ENCODE results near the gene RASAL1. TPM values are rescaled to one million over a fixed set of nuclear protein-coding genes. Genes with fewer than 3 reads are reported as not detected.

The RASAL1 gene
- total and polyA plus RNA-seq, 3 experiments from 2014 or later, result 0.45 to 0.72 (median 0.51) TPM

DNA sequence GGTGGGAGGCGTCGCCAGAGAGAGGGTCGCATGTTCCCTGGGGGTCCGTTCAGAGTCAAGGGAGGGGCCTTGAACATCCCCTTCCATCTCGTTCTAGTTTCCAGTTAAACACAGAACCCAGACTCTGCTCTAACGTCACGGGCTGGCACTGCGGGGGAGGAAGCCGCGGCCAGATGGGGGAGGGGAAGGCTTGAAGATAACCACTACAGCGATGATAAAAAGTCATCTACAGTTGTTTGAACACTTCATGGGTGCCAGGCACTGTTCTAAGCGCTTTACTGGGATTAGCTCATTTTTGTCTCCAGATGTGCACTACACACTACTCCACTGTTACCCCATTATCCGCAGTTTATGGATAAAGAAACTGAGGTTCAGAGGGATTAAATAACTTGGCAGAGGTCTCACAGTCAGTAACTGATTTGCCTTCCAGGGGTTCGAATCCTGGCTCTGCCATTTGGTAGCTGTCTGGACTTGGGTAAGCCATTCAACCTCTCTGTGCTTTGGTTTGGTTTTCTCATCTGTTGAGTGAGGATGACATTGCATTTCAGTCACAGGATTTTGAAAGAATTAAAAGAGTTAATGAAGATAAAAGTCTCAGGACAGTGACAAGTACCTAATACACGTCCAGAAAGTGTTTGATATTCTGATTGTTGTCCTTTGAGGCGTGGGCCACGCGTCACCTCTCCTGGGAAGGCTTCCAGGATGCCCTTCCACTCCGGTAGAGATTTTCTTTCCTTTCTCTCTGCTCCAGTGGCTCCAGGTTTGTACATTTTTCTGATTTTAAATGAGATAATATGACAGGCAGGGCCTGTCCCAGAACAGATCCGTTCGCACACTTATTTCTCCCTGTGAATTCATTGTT is 798 bp upstream of the RASAL1 start:
- Histone ChIP-seq H3K9me3 (ENCODE audit: low read length) (no peaks in the 10 kb centered on the region), H3K27ac (ENCODE audit: low read depth, low read length) (no peak overlapping the region), H3K36me3 (ENCODE audit: insufficient read depth, low read length) (no peaks in the 10 kb centered on the region), H3K4me1 (ENCODE audit: insufficient read depth, low read length) (peaks cover 14% of the 10 kb centered on the region), H3K27me3 (ENCODE audit: insufficient read depth, low read length, poor library complexity, severe bottlenecking) (no peaks in the 10 kb centered on the region), H3K4me3 (ENCODE audit: low read length) (peak overlapping the region; percentile 48)
- DNase-seq, result peak; percentile 33 to 64 (median 48)
- peaks cover 9 to 19% of the 10 kb centered on the region in 2 donors for H3K27me3 Mint-ChIP-seq
- H3K4me3 Mint-ChIP-seq, result peak overlapping the region; percentile 63 to 81 (median 77)
- peak overlapping the region in 7 of 8 donors; percentile 34 to 95 (median 91) for H3K27ac Mint-ChIP-seq
- H3K4me1 Mint-ChIP-seq, result peaks cover 3 to 21% (median 12%) of the 10 kb centered on the region in 3 donors
- no peaks in the 10 kb centered on the region for H3K9me3 Mint-ChIP-seq
- ChIA-PET CTCF (interaction anchor here (3.1 kb wide), 1 partner anchor 17 kb away, joined by 8 read pairs; no protein-coding TSS in a partner anchor), POLR2A (interaction anchor here (0.5 kb wide), 1 partner anchor 101 kb away, joined by 3 read pairs; no protein-coding TSS in a partner anchor)
- no peaks in the 10 kb centered on the region for H3K36me3 Mint-ChIP-seq

- no peak overlapping the region for H3K4me3 ChIP-seq (ENCODE audit: low read length)
- no peaks in the 10 kb centered on the region for H3K27me3 ChIP-seq (ENCODE audit: insufficient read depth, low read length, poor library complexity, severe bottlenecking)
- H3K4me1 ChIP-seq (ENCODE audit: insufficient read depth, low read length), result peaks cover 14% of the 10 kb centered on the region
- H3K36me3 ChIP-seq (ENCODE audit: insufficient read depth, low read length), result no peaks in the 10 kb centered on the region
- peaks cover 9 to 19% of the 10 kb centered on the region in 2 donors for H3K27me3 Mint-ChIP-seq
- H3K4me1 Mint-ChIP-seq, result peaks cover 3 to 21% (median 12%) of the 10 kb centered on the region in 3 donors
- no peaks in the 10 kb centered on the region for H3K9me3 ChIP-seq (ENCODE audit: low read length)
- no peaks in the 10 kb centered on the region for H3K9me3 Mint-ChIP-seq
- H3K36me3 Mint-ChIP-seq, result no peaks in the 10 kb centered on the region
- CTCF ChIA-PET, result interaction anchor here (1.1 to 1.7 kb wide), 3 partner anchors 20 to 86 kb away, joined by 3 to 4 read pairs (median 3); no protein-coding TSS in a partner anchor
- DNase-seq, result no peak
- POLR2A ChIA-PET, result no interaction called here
- peak overlapping the region in 1 of 7 donors; percentile 48 for H3K4me3 Mint-ChIP-seq
- H3K27ac Mint-ChIP-seq, result peak overlapping the region in 1 of 8 donors; percentile 66
- H3K27ac ChIP-seq (ENCODE audit: low read depth, low read length), result no peak overlapping the region
Observed at GRCh38 chr12:113134521-113134951, 1.0 kb downstream of the RASAL1 start.

GRCh38 chr12:113134071-113134470 is 1.5 kb downstream of the RASAL1 start:
- H3K27ac Mint-ChIP-seq, result no peak overlapping the region
- DNase-seq, result no peak
- H3K4me3 ChIP-seq (ENCODE audit: low read length), result no peak overlapping the region
- no peaks in the 10 kb centered on the region for H3K27me3 ChIP-seq (ENCODE audit: insufficient read depth, low read length, poor library complexity, severe bottlenecking)
- peaks cover 14% of the 10 kb centered on the region for H3K4me1 ChIP-seq (ENCODE audit: insufficient read depth, low read length)
- H3K27ac ChIP-seq (ENCODE audit: low read depth, low read length), result no peak overlapping the region
- H3K9me3 Mint-ChIP-seq, result no peaks in the 10 kb centered on the region
- H3K9me3 ChIP-seq (ENCODE audit: low read length), result no peaks in the 10 kb centered on the region
- CTCF ChIA-PET, result interaction anchor here (1.1 to 1.7 kb wide), 3 partner anchors 20 to 86 kb away, joined by 3 to 4 read pairs (median 3); no protein-coding TSS in a partner anchor
- H3K27me3 Mint-ChIP-seq, result peaks cover 6 to 19% of the 10 kb centered on the region in 2 donors
- H3K36me3 ChIP-seq (ENCODE audit: insufficient read depth, low read length), result no peaks in the 10 kb centered on the region
- no peaks in the 10 kb centered on the region for H3K36me3 Mint-ChIP-seq
- POLR2A ChIA-PET, result no interaction called here
- H3K4me3 Mint-ChIP-seq, result peak overlapping the region in 1 of 7 donors; percentile 27
- H3K4me1 Mint-ChIP-seq, result peaks cover 3 to 21% (median 12%) of the 10 kb centered on the region in 3 donors

DNA sequence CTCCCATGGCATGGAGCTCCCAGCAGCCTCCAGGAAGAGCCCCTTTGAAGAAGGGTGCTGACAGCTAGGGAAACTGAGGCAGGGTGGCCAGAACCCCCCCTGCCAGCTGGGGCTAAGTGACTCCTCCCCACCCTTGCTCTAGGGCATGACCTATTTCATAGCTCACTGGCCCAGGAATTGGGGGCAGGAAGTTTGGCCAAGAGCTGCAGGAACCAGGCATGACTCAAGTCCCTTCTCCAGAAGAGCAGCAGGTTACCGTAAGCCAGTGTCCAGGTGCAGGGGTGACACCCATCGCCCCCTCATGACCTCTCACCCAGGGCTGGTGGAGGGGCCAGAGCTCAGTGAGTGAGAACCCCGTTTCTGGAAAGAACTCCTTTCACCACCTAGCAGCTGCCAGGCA is 1.9 kb downstream of the RASAL1 start:
- Histone ChIP-seq H3K27me3 (ENCODE audit: insufficient read depth, low read length, poor library complexity, severe bottlenecking) (no peaks in the 10 kb centered on the region), H3K4me3 (ENCODE audit: low read length) (no peak overlapping the region), H3K36me3 (ENCODE audit: insufficient read depth, low read length) (no peaks in the 10 kb centered on the region), H3K27ac (ENCODE audit: low read depth, low read length) (no peak overlapping the region), H3K4me1 (ENCODE audit: insufficient read depth, low read length) (peaks cover 14% of the 10 kb centered on the region), H3K9me3 (ENCODE audit: low read length) (no peaks in the 10 kb centered on the region)
- H3K4me3 Mint-ChIP-seq, result peak overlapping the region in 1 of 7 donors; percentile 27
- H3K27ac Mint-ChIP-seq, result no peak overlapping the region
- DNase-seq, result no peak
- ChIA-PET POLR2A (no interaction called here), CTCF (interaction anchor here (1.1 to 1.7 kb wide), 3 partner anchors 19 to 85 kb away, joined by 3 to 4 read pairs (median 3); no protein-coding TSS in a partner anchor)
- H3K4me1 Mint-ChIP-seq, result peaks cover 3 to 21% (median 12%) of the 10 kb centered on the region in 3 donors
- no peaks in the 10 kb centered on the region for H3K36me3 Mint-ChIP-seq
- H3K9me3 Mint-ChIP-seq, result no peaks in the 10 kb centered on the region
- peaks cover 6 to 19% of the 10 kb centered on the region in 2 donors for H3K27me3 Mint-ChIP-seq

GRCh38 chr12:113133036-113133435 is 2.5 kb downstream of the RASAL1 start:
- POLR2A ChIA-PET, result no interaction called here
- no peak for DNase-seq
- no peaks in the 10 kb centered on the region for H3K9me3 Mint-ChIP-seq
- Histone ChIP-seq H3K27me3 (ENCODE audit: insufficient read depth, low read length, poor library complexity, severe bottlenecking) (no peaks in the 10 kb centered on the region), H3K4me3 (ENCODE audit: low read length) (no peak overlapping the region), H3K9me3 (ENCODE audit: low read length) (no peaks in the 10 kb centered on the region), H3K4me1 (ENCODE audit: insufficient read depth, low read length) (peaks cover 14% of the 10 kb centered on the region), H3K27ac (ENCODE audit: low read depth, low read length) (no peak overlapping the region), H3K36me3 (ENCODE audit: insufficient read depth, low read length) (no peaks in the 10 kb centered on the region)
- H3K4me1 Mint-ChIP-seq, result peaks cover 3 to 21% (median 12%) of the 10 kb centered on the region in 3 donors
- no peak overlapping the region for H3K4me3 Mint-ChIP-seq
- peak overlapping the region in 1 of 8 donors; percentile 60 for H3K27ac Mint-ChIP-seq
- H3K36me3 Mint-ChIP-seq, result no peaks in the 10 kb centered on the region
- peaks cover 4 to 15% of the 10 kb centered on the region in 2 donors for H3K27me3 Mint-ChIP-seq
- CTCF ChIA-PET, result interaction anchor here (1.7 kb wide), 1 partner anchor 41 kb away, joined by 4 read pairs; no protein-coding TSS in a partner anchor

GRCh38 chr12:113131556-113131955 is 4.0 kb downstream of the RASAL1 start:
- H3K27me3 ChIP-seq (ENCODE audit: insufficient read depth, low read length, poor library complexity, severe bottlenecking), result no peaks in the 10 kb centered on the region
- no peak overlapping the region for H3K27ac ChIP-seq (ENCODE audit: low read depth, low read length)
- DNase-seq, result no peak
- H3K36me3 Mint-ChIP-seq, result no peaks in the 10 kb centered on the region
- H3K36me3 ChIP-seq (ENCODE audit: insufficient read depth, low read length), result no peaks in the 10 kb centered on the region
- H3K27me3 Mint-ChIP-seq, result peaks cover 2 to 8% of the 10 kb centered on the region in 2 donors
- H3K4me3 ChIP-seq (ENCODE audit: low read length), result no peak overlapping the region
- no peak overlapping the region for H3K4me3 Mint-ChIP-seq
- peak overlapping the region in 3 of 8 donors; percentile 49 to 76 (median 59) for H3K27ac Mint-ChIP-seq
- no peaks in the 10 kb centered on the region for H3K9me3 Mint-ChIP-seq
- ChIA-PET POLR2A (no interaction called here), CTCF (no interaction called here)
- H3K9me3 ChIP-seq (ENCODE audit: low read length), result no peaks in the 10 kb centered on the region
- peaks cover 1 to 17% (median 9%) of the 10 kb centered on the region in 3 donors for H3K4me1 Mint-ChIP-seq
- peaks cover 11% of the 10 kb centered on the region for H3K4me1 ChIP-seq (ENCODE audit: insufficient read depth, low read length)

GRCh38 chr12:113130457-113131135 is 5.0 kb downstream of the RASAL1 start:
- CTCF ChIA-PET, result no interaction called here

More at GRCh38 chr12:113130457-113131135, 5.0 kb downstream of the RASAL1 start:
- no peak overlapping the region for H3K27ac Mint-ChIP-seq
- POLR2A ChIA-PET, result no interaction called here
- DNase-seq, result no peak
- no peaks in the 10 kb centered on the region for H3K36me3 ChIP-seq (ENCODE audit: insufficient read depth, low read length)
- H3K27ac ChIP-seq (ENCODE audit: low read depth, low read length), result no peak overlapping the region
- H3K27me3 ChIP-seq (ENCODE audit: insufficient read depth, low read length, poor library complexity, severe bottlenecking), result no peaks in the 10 kb centered on the region
- H3K27me3 Mint-ChIP-seq, result peaks cover 0 to 2% of the 10 kb centered on the region in 2 donors
- H3K4me1 ChIP-seq (ENCODE audit: insufficient read depth, low read length), result peaks cover 6% of the 10 kb centered on the region
- no peaks in the 10 kb centered on the region for H3K9me3 Mint-ChIP-seq
- no peaks in the 10 kb centered on the region for H3K9me3 ChIP-seq (ENCODE audit: low read length)
- H3K36me3 Mint-ChIP-seq, result no peaks in the 10 kb centered on the region
- H3K4me3 ChIP-seq (ENCODE audit: low read length), result no peak overlapping the region
- no peak overlapping the region for H3K4me3 Mint-ChIP-seq
- H3K4me1 Mint-ChIP-seq, result peaks cover 0 to 8% (median 1%) of the 10 kb centered on the region in 3 donors

Data from CD8-positive, alpha-beta memory T cell (primary cell).